Measurements from ENCODE around the gene MTUS2. TPM values are rescaled to one million over a fixed set of nuclear protein-coding genes. Genes with fewer than 3 reads are reported as not detected.

Gene MTUS2
- polyA plus RNA-seq, 1 donor = 0.52 TPM

GRCh38 chr13:29028868-29029267 lies 208.7 kb downstream of the MTUS2 start:
- no peak for DNase-seq

- DNase-seq = no peak
These were observed 218.6 kb downstream of the MTUS2 start for GRCh38 chr13:29038700-29039099.

GRCh38 chr13:29039212-29039611 lies 219.1 kb downstream of the MTUS2 start:
- no peak for DNase-seq

GRCh38 chr13:29046588-29046987 lies 226.4 kb downstream of the MTUS2 start:
- no peak for DNase-seq

- DNase-seq = no peak
These were observed 229.4 kb downstream of the MTUS2 start for GRCh38 chr13:29049524-29049923.

GRCh38 chr13:29050719-29051118 lies 230.6 kb downstream of the MTUS2 start:
- DNase-seq = no peak

- DNase-seq = no peak
These were observed 239.7 kb downstream of the MTUS2 start for GRCh38 chr13:29059800-29060199.

- DNase-seq = no peak
These were observed 245.0 kb downstream of the MTUS2 start for GRCh38 chr13:29065142-29065541.

GRCh38 chr13:29067306-29067945 lies 247.3 kb downstream of the MTUS2 start:
- DNase-seq = no peak

- no peak for DNase-seq
These were observed 253.6 kb downstream of the MTUS2 start for GRCh38 chr13:29073755-29074154.

GRCh38 chr13:29077051-29077813 lies 257.1 kb downstream of the MTUS2 start:
- DNase-seq = no peak

GRCh38 chr13:29081036-29081435 lies 260.9 kb downstream of the MTUS2 start:
- no peak for DNase-seq

- no peak for DNase-seq
These were observed 261.7 kb downstream of the MTUS2 start for GRCh38 chr13:29081697-29082440.

GRCh38 chr13:29099781-29100406 lies 279.8 kb downstream of the MTUS2 start:
- no peak for DNase-seq

GRCh38 chr13:29100758-29101157 lies 280.6 kb downstream of the MTUS2 start:
- no peak for DNase-seq

GRCh38 chr13:29101409-29101808 lies 281.3 kb downstream of the MTUS2 start:
- DNase-seq = no peak

GRCh38 chr13:29101905-29102304 lies 281.8 kb downstream of the MTUS2 start:
- no peak for DNase-seq

- DNase-seq = no peak
These were observed 283.1 kb downstream of the MTUS2 start for GRCh38 chr13:29103065-29103800.

GRCh38 chr13:29104461-29104860 lies 284.3 kb downstream of the MTUS2 start:
- no peak for DNase-seq

GRCh38 chr13:29105779-29106178 lies 285.6 kb downstream of the MTUS2 start:
- DNase-seq = no peak

- no peak for DNase-seq
These were observed 286.5 kb downstream of the MTUS2 start for GRCh38 chr13:29106651-29107050.
